Measurements from ENCODE around the gene TOMM40L.

TOMM40L gene

GRCh38 chr1:161197560-161198193, 28.2 kb upstream of the TOMM40L start:
- no peak for DNase-seq

DNA sequence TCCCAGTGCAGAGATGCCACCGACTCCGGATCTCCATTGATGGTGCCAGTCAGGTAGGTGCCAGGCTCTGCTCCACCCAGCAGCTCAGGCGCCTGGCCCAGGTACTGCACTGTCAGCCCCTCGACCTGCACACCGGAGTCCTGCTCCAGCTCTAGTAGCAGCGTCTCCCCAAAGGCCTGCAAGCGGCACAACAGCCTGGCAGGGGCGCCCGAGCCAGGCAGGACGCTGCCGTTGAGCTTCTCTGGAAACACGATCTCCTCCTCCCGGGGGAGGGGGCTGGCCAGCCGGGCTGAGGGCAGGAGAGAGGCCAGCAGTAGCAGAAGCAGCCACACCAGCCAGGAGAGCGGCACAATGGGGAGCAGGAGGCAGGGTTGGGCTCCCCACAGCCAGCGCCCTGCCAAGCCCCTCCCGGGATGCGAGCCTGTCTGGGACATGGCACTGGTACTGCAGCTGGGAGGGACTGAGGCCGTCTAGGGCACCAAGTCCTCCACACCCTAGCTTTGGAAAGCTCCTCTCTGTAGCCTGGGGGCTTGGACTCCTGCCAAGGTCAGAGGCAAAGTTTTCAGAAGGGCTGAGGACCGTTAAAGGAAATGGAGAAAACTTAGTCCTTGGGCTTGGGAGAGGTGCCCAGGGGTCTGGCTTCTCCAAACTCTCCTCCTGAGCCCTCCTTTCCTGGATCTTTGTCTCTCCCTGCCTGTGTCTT, 27.5 kb upstream of the TOMM40L start:
- DNase-seq = no peak

DNA sequence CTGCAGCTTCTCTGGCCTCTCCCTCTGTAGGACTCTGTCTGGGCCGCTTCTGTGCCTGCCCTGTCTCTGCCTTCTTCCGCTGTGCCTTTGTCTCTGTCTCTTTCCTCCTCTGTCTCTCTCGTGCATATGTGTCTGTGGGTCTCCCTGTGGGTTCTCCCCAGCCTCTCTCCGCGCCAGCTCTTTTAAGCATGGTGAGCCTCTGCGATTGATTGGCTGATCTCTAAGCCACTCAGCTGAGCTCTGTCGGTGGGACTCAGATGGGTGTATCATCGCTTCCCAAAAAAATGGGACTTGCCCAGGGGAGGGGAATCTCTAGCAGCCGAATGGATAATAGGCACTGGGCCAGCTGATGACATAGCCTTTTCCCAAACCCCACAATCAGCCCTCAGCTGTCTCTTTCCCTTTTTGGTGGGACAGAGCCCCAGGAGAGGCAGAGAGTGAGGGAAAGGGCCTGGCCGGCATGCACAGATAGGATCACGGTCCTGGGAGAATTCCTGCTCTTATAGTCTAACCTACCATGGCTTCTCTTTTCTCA, 26.9 kb upstream of the TOMM40L start, which contains the start of gene ADAMTS4:
ADAMTS4 (minus strand) TSS at position 158 of the 535 bp plus-strand sequence. CDS start 427 bp downstream, outside the sequence.
- no peak for DNase-seq

GRCh38 chr1:161199506-161200139, 26.2 kb upstream of the TOMM40L start:
- no peak for DNase-seq

- DNase-seq = no peak
Measured at GRCh38 chr1:161200421-161200991, 25.4 kb upstream of the TOMM40L start.

DNA sequence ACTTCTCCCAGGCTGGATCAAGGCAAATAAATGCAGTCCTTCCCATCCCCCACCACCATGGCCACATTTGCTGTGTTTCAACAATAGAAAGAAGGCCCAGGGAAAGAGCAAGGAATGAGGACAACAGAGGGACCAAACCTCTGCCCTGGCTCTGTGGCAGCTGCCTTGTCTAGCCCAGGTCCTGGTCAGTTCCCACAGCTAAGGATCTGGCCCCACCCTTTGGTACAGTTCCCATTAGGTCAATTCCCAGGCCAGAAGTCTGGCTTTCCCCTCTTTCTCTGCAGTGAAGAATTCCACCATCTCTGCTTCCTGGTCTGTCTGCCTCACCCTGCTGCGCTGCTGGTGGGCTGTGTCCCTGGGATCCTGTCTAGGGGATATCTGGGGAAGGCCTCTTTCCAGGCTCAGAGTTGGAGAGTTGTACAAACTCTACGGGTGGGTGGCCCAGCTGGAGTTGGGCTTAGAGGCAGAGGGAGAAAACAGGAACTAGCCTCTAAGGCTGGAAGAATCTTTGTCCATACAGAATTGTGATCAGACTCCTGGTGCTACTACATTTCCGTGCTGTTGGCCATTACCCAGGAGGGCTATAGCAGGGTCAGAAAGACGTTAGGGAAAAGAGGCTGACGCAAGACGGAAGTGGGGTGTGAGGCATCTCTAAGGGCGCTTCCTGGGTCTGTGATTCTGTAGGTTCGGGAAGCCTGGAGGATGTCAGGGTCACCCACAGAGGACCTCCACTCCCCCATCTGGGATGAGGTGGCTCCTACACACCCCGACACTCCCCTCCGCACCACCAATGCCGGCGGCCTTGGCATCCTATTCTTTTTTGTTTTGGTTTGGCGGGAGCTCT, 24.6 kb upstream of the TOMM40L start:
- no peak for DNase-seq

DNA sequence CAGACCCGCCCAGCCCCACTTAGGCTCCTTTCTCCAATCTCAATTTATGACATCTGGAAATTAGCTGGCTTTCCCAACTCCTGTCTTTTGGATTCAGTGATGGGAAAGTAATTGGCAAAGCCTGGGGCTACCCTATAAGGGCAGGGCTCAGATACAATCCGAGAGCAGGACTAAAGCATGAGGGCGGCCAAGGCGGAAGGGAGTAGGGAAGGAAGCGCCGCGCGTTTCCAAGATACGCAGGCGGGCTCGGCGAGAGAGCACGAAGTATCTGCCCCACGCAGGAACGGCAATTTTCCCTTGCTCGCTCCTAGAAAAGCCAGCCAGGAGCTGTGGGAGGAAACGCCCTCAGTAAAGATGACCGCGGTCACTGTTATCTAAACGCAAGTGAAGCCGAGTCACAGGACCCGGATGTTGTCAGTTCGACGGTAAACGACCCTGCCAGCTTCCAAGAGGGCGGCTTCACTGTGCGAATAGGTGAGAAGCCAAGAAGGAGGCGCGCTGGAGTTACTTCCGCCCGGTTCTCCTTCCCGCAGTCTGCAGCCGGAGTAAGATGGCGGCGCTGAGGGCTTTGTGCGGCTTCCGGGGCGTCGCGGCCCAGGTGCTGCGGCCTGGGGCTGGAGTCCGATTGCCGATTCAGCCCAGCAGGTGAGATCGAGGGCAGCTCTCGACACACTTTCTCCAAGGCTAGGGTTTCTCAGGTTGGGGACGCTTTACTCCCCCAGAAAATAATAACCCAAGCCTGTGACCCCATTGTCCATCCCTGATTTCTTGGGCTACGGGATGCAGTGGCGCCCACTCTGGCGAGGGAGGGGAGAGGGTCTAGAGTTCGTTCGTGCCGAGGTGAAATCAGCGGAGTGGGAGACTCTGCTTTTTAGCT, 23.8 kb upstream of the TOMM40L start, which contains the start of gene NDUFS2:
NDUFS2 (plus strand) TSS at position 532 of the 877 bp plus-strand sequence; CDS start at position 551, 19 bp downstream.
- peak; percentile 93 for DNase-seq

- DNase-seq = no peak
Measured at GRCh38 chr1:161206411-161207140, 19.3 kb upstream of the TOMM40L start.

- DNase-seq = no peak
Measured at GRCh38 chr1:161207173-161207572, 18.7 kb upstream of the TOMM40L start.

DNA sequence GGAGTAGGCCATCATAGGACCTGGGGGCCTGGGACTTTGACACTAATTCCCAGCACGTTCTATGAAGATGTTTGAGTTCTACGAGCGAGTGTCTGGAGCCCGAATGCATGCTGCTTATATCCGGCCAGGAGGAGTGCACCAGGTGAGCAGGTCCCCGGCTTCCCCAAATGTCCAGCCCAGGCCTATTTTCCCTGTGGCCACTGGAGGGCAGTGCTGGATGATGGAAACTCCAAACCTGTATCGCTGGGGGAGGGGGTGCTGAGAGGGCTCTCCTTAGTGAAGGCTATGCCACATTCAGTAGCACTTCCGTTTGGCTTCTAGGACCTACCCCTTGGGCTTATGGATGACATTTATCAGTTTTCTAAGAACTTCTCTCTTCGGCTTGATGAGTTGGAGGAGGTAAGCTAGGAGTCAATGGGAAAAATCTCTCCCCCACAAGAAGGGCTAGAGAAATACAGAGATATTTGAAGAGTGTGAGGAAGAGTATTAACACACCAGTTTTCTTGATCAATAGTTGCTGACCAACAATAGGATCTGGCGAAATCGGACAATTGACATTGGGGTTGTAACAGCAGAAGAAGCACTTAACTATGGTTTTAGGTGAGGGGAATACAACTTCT, 16.0 kb upstream of the TOMM40L start:
- peak; percentile 52 for DNase-seq

DNA sequence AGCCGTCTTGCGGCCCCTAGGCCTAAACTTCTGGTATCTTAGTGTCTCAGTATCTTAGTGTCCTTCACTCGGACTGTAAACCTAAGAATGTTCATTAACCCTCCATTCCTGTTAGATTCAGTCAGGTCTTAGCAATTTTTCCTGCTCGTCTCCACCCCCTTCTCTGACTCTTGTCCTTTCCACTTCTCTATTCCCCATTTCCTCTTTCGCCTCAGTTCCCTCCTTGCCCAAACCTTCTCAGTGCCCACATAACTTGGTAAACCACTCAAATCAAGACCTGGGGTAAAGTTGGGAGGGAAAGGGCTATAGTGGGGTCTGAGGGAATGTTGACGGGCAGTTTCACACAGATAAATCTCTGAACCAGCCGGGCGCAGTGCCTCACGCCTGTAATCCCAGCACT, 11.5 kb upstream of the TOMM40L start:
- no peak for DNase-seq

DNA sequence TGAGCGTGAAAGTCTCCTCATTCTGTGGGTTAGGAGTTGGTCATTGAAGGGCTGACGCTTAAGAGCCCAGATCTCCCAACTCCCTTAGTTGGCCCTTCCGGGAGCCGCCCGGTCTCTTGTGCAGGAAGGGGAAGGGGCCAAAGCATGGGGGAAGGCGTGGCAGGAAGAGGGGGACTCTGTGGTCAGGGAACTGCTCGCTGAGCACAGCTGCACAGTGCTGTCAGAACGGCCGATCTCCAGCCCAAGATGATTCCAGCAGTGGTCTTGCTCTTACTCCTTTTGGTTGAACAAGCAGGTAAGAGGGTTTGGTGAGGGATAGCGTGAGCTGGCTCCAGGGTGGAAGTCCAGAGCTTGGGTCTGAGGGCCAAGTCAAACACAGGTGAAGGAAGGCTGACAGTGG, 10.8 kb upstream of the TOMM40L start, which contains the start of gene FCER1G:
FCER1G (plus strand) TSS at position 220 of the 400 bp plus-strand sequence; CDS start at position 247, 27 bp downstream.
- no peak for DNase-seq

- DNase-seq = no peak
Measured at GRCh38 chr1:161216945-161217712, 8.7 kb upstream of the TOMM40L start.

- DNase-seq = no peak
Measured at GRCh38 chr1:161217831-161218230, 8.0 kb upstream of the TOMM40L start.

DNA sequence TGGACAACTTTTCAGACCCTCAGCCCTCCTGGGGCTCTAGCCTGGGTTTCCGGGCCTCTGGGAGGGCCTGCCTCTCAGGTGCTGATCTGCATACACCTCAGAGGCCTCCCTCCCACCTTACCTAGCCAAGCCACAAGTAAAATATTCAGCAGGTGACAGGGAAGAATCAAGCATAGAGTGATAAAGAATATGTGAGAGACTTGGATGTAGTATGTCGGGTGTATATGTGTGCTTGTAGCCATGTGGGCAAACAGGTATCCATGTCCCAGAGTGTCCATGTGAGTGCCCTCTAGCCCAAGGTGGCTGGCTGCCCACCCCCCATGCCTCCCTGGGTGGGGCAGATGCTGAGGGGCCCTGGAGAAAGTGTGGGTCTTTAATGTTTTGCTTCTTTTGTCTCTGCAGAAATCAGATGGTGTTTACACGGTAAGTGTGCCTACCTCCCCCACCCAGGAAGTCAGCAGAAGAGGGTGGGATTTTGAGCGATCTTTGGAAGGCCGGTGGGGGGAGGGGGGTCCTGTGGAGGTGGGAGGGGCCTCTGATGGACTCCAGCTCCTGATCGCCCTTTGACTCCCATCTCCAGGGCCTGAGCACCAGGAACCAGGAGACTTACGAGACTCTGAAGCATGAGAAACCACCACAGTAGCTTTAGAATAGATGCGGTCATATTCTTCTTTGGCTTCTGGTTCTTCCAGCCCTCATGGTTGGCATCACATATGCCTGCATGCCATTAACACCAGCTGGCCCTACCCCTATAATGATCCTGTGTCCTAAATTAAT, 7.4 kb upstream of the TOMM40L start:
- no peak for DNase-seq

DNA sequence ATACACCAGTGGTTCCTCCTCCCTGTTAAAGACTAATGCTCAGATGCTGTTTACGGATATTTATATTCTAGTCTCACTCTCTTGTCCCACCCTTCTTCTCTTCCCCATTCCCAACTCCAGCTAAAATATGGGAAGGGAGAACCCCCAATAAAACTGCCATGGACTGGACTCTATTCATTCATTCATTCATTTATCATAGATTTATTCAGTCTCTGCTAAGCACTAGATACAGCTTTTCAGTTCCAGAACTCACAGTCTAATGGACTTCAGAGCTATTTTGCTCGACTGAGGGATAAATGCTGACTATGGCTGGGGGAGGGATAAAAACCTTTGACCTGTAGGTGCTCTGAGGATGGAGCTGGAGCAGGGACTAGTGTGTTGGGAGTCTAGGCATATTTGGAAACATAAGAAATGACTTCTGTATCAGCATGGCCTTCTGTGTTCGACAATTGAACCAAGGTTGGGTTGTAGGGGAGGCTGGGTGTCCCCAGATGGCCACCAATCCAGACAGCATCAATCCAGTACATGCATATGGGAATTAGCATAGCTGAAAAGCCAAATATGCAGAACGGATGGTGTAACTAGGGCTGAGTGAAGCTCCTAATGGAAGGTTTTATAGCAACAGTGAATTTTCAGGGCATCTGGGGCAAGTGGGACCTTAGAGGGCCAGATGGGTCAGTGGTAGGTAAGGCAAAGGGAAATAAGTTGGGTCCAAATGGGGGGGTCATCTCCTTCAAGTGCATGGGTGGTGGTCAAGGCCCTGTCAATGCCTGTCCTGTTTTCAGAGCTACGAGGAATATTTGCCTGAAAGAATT, 6.6 kb upstream of the TOMM40L start:
- DNase-seq = no peak

DNA sequence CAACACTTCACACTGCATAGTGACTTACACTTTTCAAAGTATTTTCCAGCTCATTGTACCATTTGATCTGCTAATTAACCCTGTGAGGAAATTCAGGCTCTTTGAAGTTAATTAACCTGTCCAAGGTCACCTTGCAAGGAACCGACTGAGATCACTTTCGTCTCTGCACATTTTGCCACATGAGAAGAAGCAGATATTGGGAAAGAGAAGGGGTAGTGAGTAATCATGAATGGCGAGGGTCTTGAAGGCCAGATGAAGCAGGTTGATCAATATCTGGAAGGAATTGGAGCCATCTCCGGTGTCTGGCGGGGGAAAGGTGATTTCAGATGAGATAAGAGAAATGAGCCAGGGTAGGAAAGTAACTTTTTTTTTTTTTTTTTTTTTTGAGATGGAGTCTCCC, 5.9 kb upstream of the TOMM40L start:
- no peak for DNase-seq
